HG03060 (cell line): ENCODE data around the gene C3.
"Not testable (repeated sequence)": the region's sequence is repeated elsewhere in the genome, so short reads cannot be mapped to it uniquely, and the experiment has no call there.

Experiments used
- ATAC-seq: cut with Tn5 transposase; IDR thresholded peaks from one replicate; pipeline ENCODE4 v1.9.1; 2021; ENCODE audit warnings: low read depth, moderate number of reproducible peaks; ENCODE audit not compliant: unreplicated experiment

C3 gene

GRCh38 chr19:6632747-6633455 lies 87.5 kb downstream of the C3 start:
- ATAC-seq: not testable (repeated sequence)

GRCh38 chr19:6632002-6632621 lies 88.3 kb downstream of the C3 start:
- no peak for ATAC-seq
